Measurements from ENCODE around the gene MAP3K20. TPM values are rescaled to one million over a fixed set of nuclear protein-coding genes. Genes with fewer than 3 reads are reported as not detected.
A peak's percentile ranks its signal among the peaks of the same experiment; 100 is the strongest.

Gene MAP3K20
- total and polyA plus RNA-seq, 2 of the 8 experiments (the other 6 are each of a cell fraction or from before 2014, with no cell fraction given): 3.1 to 11.1 TPM

- H3K79me2 ChIP-seq (ENCODE audit: control insufficient read depth in 1 of 2, insufficient read depth in 2 of 2, low read length in 2 of 2): no peaks in the 10 kb centered on the region
- peak overlapping the region; percentile 79 for H3K18ac ChIP-seq (ENCODE audit: extremely low read depth, low read length)
- H2BK15ac ChIP-seq (ENCODE audit: low read length): no peak overlapping the region; the same call in 1 of the 2 replicates
- H4K5ac ChIP-seq (ENCODE audit: insufficient read length, low read depth, low read length): no peak overlapping the region
- H3K9ac ChIP-seq (replicated peaks in 1 of 4; ENCODE audit: extremely low read depth in 1 of 4, low read depth in 3 of 4, low read length in 3 of 4): no peak overlapping the region
- CTCF ChIA-PET (ENCODE audit: partially characterized antibody): interaction anchor here (0.6 to 1.5 kb wide), 2 partner anchors 27 to 167 kb away, joined by 3 to 5 read pairs; no protein-coding TSS in a partner anchor
- DNase-seq (ENCODE audit: low read depth in 1 of 2, low spot score in 2 of 2) (peak; percentile 65 to 68), FAIRE-seq (peak; percentile 62)
- H2BK12ac ChIP-seq (ENCODE audit: low read depth, low read length): peak overlapping the region; percentile 71; the same call in 1 of the 2 replicates
- H3K14ac ChIP-seq (ENCODE audit: insufficient read length): no peak overlapping the region
- peaks cover 2 to 8% of the 10 kb centered on the region in 2 experiments; a peak in 1 of 4 replicates for H3K9me3 ChIP-seq (ENCODE audit: insufficient read depth in 2 of 2, low read depth in 1 of 2, low read length in 1 of 2)
- peak overlapping the region; percentile 62 for H2BK120ac ChIP-seq (replicated peaks; ENCODE audit: low read depth, low read length)
- H3K4ac ChIP-seq (replicated peaks; ENCODE audit: insufficient read length, low read depth, low read length): no peak overlapping the region
- peak overlapping the region; percentile 1 to 55; a peak in 3 of 4 replicates for H3K4me2 ChIP-seq (ENCODE audit: insufficient read depth in 1 of 2, low read depth in 2 of 2, low read length in 2 of 2)
- H3K4me1 ChIP-seq (replicated peaks in 1 of 4; ENCODE audit: control insufficient read depth in 3 of 4, insufficient read depth in 4 of 4, low read length in 3 of 4): peaks cover 2 to 6% (median 2%) of the 10 kb centered on the region in 4 experiments; a peak in 3 of 7 replicates
- H3K56ac ChIP-seq (replicated peaks; ENCODE audit: insufficient read length, low read depth, low read length): no peak overlapping the region
- 84% methylated on average over 5 of the region's 5 CpGs; no CpG with 5 or more reads in 1 of the 2 experiments for WGBS, 2 experiments (ENCODE audit: extremely low coverage in 1 of 2, insufficient coverage in 1 of 2, insufficient read length in 1 of 2, insufficient replicate concordance in 2 of 2, low coverage in 1 of 2, low lambda C conversion rate in 2 of 2, missing lambda C conversion rate in 1 of 2)
- H4K91ac ChIP-seq (replicated peaks; ENCODE audit: insufficient read length, low read length): peak overlapping the region; percentile 6
- 0 out of 8 replicates have a peak, but pooled peaks cover 0 to 6% (median 0%) of the 10 kb centered on the region in 4 experiments for H3K36me3 ChIP-seq (ENCODE audit: control insufficient read depth in 2 of 4, insufficient read depth in 4 of 4, low read length in 3 of 4)
- no peak overlapping the region for H2AK5ac ChIP-seq (ENCODE audit: low read depth, low read length)
- no peaks in the 10 kb centered on the region for H3K23me2 ChIP-seq (ENCODE audit: low read depth, low read length)
- no peaks in the 10 kb centered on the region for H3K27me3 ChIP-seq (replicated peaks in 1 of 4; ENCODE audit: control insufficient read depth in 3 of 4, extremely low read depth in 1 of 4, insufficient read depth in 3 of 4, low read length in 3 of 4)
- no peak overlapping the region for H4K8ac ChIP-seq (ENCODE audit: extremely low read depth, insufficient read depth, low read length)
- no peaks in the 10 kb centered on the region for H4K20me1 ChIP-seq (replicated peaks in 1 of 2; ENCODE audit: control insufficient read depth in 1 of 2, insufficient read depth in 2 of 2, low read length in 2 of 2)
- POLR2A ChIA-PET (ENCODE audit: partially characterized antibody): interaction anchor here (0.8 to 1.1 kb wide), 2 partner anchors 41 to 251 kb away, joined by 3 read pairs; no protein-coding TSS in a partner anchor
- no peaks in the 10 kb centered on the region for H3K79me1 ChIP-seq (ENCODE audit: low read depth, low read length)
- H2BK5ac ChIP-seq (ENCODE audit: low read depth, low read length): peak overlapping the region; percentile 53; the same call in 1 of the 2 replicates
- H3K4me3 ChIP-seq (ENCODE audit: extremely low read depth in 1 of 4, insufficient read depth in 2 of 4, low read depth in 3 of 4, low read length in 4 of 4): 0 out of 8 replicates have a peak overlapping the region, but pooled peaks of 1 of the 4 experiments have one; percentile 25
- H2BK20ac ChIP-seq (ENCODE audit: low read length): peak overlapping the region; percentile 86; the same call in 1 of the 2 replicates
- H2AFZ ChIP-seq (ENCODE audit: low read length): no peak overlapping the region
- no peak overlapping the region for H3K23ac ChIP-seq (ENCODE audit: insufficient read length)
- H3K27ac ChIP-seq (ENCODE audit: low read depth, low read length): peak overlapping the region; percentile 71; the same call in 1 of the 2 replicates
- TF ChIP-seq BCL11A (IDR thresholded peaks at IDR 0.05; ENCODE audit: low read depth in 2 of 2, low read length in 2 of 2) (no peak), RBBP5 (IDR thresholded peaks at IDR 0.05; ENCODE audit: borderline replicate concordance, low read depth, low read length) (peak; percentile 90; the same call in 1 of the 2 replicates), MAX (IDR thresholded peaks at IDR 0.05) (no peak; the same call in 1 of the 2 replicates), RAD21 (IDR thresholded peaks at IDR 0.05 in 1 of 2, conservative IDR thresholded peaks at IDR 0.05 in 1 of 2; ENCODE audit: low read depth in 2 of 2, low read length in 2 of 2) (0 out of 4 replicates have a peak, but pooled peaks of 1 of the 2 experiments have one; percentile 5), TEAD4 (IDR thresholded peaks at IDR 0.05; ENCODE audit: low read depth, low read length) (peak; percentile 96), SAP30 (IDR thresholded peaks at IDR 0.05; ENCODE audit: insufficient read depth, insufficient replicate concordance, low read length) (no peak), SIRT6 (IDR thresholded peaks at IDR 0.05; ENCODE audit: low read length) (no peak), YY1 (IDR thresholded peaks at IDR 0.05; ENCODE audit: low read depth, low read length) (peak; percentile 72), GTF2F1 (IDR thresholded peaks at IDR 0.05; ENCODE audit: borderline replicate concordance, low read depth, low read length) (no peak), CHD1 (IDR thresholded peaks at IDR 0.05; ENCODE audit: low read depth, low read length) (no peak)
Measured at GRCh38 chr2:173235947-173236803, 160.5 kb downstream of the MAP3K20 start.

Measured in H1 (cell line).